A549 (cell line): ENCODE measurements around the gene ZNF786.

Experiments used
- BHLHE40 ChIP-seq: IDR thresholded peaks from 2 replicates; pipeline ENCODE4 v1.6.1; 2012; ENCODE audit warnings: low read depth, low read length, inconsistent platforms
- CBX8 ChIP-seq: fragments of 200-600 bp; sonication (generic); IDR thresholded peaks from 2 replicates; pipeline ENCODE4 v1.6.1; 2016
- CHD4 ChIP-seq: fragments of 200-600 bp; sonication (generic); IDR thresholded peaks from 2 replicates; pipeline ENCODE4 v1.6.1; 2016; ENCODE audit warnings: antibody characterized with exemption, mild to moderate bottlenecking, borderline replicate concordance
- CTCF ChIP-seq: fragments of >200 bp; sonication (Bioruptor Twin); formaldehyde crosslinking; IDR thresholded peaks from 3 replicates; pipeline ENCODE4 v1.5.1; 2016
- HMGXB4 ChIP-seq: fragments of 250-450 bp; sonication (Bioruptor Pico); IDR thresholded peaks from 2 replicates; pipeline ENCODE4 v1.5.0; 2021; ENCODE audit warnings: mild to moderate bottlenecking, moderate library complexity, borderline replicate concordance
- JUNB ChIP-seq: fragments of >200 bp; sonication (Bioruptor Twin); formaldehyde crosslinking; IDR thresholded peaks from 2 replicates; pipeline ENCODE4 v1.6.1; 2016
- NR3C1 ChIP-seq: fragments of >200 bp; sonication (Bioruptor Twin); formaldehyde crosslinking; IDR thresholded peaks from 3 replicates; pipeline ENCODE4 v1.6.1; 2017
- POLR2A ChIP-seq: IDR thresholded peaks from 2 replicates; pipeline ENCODE4 v1.6.1; 2012; ENCODE audit warnings: mild to moderate bottlenecking, low read length
- RAD21 ChIP-seq, 2 experiments: fragments of >200 bp in 1 of 2; sonication (Bioruptor Twin) in 1 of 2; formaldehyde crosslinking in 1 of 2; IDR thresholded peaks in 1 of 2; conservative IDR thresholded peaks in 1 of 2; 2 replicates in 1 of 2; 3 replicates in 1 of 2; pipeline ENCODE4 v1.6.1; 2012 to 2018; ENCODE audit warnings: inconsistent platforms in 1 of 2
- RNF2 ChIP-seq: fragments of 200-600 bp; sonication (generic); IDR thresholded peaks from 2 replicates; pipeline ENCODE4 v1.6.1; 2016; ENCODE audit warnings: low read depth, mild to moderate bottlenecking, antibody characterized with exemption, moderate library complexity, borderline replicate concordance
- TF ChIP-seq, protein P1 (sequence below): fragments of 450-650 bp; IDR thresholded peaks from 2 replicates; pipeline ENCODE4 v1.6.1; 2014; ENCODE audit warnings: antibody characterized with exemption

GRCh38 chr7:149081914-149082313 lies 8.6 kb downstream of the ZNF786 start:
- TF ChIP-seq CTCF (no peak), CBX8 (no peak), RAD21 (conservative IDR thresholded peaks at IDR 0.05 in 1 of 2, IDR thresholded peaks at IDR 0.05 in 1 of 2) (no peak), NR3C1 (no peak), HMGXB4 (CRISPR knock-in tag) (no peak), POLR2A (no peak), CHD4 (no peak), BHLHE40 (no peak), JUNB (no peak), RNF2 (no peak)
- TF ChIP-seq, protein P1, sequence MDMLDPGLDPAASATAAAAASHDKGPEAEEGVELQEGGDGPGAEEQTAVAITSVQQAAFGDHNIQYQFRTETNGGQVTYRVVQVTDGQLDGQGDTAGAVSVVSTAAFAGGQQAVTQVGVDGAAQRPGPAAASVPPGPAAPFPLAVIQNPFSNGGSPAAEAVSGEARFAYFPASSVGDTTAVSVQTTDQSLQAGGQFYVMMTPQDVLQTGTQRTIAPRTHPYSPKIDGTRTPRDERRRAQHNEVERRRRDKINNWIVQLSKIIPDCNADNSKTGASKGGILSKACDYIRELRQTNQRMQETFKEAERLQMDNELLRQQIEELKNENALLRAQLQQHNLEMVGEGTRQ: no peak
